GM15510 (cell line): Measurements from ENCODE around the gene CGRRF1.

Source experiments
- POLR2A ChIP-seq: IDR thresholded peaks from 3 replicates; pipeline ENCODE4 v1.6.1; 2011; ENCODE audit warnings: borderline replicate concordance; ENCODE audit not compliant: insufficient read length; ENCODE audit errors: extremely low read depth

The CGRRF1 gene

DNA sequence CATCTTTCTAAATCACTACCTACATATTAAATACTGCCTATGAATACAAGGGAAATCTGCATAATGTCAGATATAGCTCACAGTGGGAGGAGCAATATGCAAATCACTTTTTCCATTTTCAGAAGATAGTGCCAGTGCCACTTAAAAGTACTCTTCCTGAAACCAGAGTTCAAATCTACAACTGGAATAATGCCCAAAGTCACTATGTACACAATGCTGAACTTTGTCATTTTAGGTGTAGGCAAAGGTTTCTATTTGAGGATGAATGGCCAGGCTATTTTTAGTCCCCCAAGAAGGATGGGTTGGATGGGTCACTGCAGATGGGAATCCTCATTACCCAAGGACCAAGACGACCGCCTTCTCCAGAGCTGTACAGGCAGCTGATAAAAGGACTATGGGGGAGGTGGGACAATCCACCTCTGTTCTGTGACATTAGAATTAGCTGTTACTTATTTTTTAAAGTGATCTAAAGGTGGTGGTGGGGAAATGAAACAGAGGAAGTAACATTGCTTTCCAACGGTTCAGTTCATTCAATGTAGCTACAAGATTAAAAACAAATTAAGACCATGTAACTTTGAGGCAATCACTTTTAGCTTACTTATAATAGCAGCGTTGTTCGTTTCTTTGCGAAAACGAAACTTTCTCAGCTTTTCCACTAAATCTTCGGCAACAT is 26.5 kb upstream of the CGRRF1 start:
- TF ChIP-seq POLR2A, result no peak

DNA sequence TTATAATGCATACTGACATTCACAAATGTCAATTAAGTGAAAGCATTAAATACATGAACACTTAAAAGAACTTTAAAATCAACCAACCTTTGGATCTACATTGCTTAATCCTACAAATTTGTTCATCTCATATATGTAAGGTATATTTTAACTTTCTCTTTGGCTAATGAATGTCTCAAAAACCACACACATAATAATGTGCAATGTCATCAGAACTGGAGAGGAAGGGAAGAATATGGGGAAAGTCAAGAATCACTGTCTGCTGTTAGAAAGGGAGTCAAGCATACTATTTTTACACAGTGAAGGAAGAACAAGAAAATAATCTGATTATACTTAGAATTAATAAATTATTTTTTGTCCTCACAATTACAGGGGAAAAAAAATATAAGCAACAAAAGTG is 25.9 kb upstream of the CGRRF1 start:
- TF ChIP-seq POLR2A, result no peak

DNA sequence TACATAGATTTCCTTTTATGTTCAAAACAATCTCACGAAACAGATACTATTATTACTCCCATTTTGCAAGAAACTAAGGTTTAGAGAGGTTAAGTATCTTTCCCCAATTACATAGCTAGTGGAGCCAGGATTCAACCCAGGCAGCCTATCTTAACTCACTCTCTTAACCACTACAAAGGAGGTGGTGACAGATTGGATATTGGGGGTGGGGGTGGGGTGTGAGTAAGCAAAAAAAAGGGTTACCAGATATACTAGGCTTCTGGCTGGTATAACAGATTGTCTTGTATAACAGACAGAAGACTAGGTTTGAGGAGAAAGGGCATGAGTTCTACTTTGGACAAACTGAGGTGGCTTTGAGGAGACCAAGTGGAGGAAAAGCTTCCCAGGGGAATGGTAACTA is 23.0 kb upstream of the CGRRF1 start:
- no peak for TF ChIP-seq POLR2A

DNA sequence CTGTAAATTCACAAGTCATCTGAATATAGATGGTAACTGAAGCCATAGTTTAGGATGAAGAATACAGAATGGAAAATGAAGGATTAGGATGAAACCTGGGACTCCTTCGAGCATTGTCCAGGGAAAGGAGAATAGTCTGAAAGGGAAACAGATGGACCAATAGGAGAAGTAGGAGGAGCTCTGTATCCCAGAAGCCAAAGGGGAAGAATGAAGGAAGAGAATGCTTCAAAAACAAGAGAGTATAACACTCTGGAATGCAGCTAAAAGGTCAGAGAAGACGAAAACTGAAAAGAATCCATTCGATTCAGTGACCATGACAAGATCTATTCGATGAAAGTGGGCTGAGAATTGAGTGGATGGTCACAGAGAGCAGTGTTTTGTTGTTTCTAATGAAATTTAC is 21.9 kb upstream of the CGRRF1 start:
- TF ChIP-seq POLR2A, result no peak

DNA sequence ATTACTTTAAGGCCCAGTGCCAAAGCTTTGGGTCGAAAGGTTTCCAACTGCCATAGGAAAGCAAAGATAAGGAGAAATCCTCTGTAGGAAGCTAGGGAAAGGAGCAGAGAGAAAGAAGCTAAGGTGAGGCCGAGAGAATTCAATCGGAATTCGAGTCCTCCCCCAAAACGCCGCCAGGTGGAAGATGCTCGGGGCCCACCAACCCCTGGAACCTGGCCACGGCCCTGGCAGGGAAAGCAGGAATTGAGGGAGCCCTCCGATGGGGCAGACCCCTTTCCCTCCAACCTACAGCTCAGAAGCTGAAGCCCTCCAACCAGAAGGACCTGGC is 21.4 kb upstream of the CGRRF1 start:
- no peak for TF ChIP-seq POLR2A

DNA sequence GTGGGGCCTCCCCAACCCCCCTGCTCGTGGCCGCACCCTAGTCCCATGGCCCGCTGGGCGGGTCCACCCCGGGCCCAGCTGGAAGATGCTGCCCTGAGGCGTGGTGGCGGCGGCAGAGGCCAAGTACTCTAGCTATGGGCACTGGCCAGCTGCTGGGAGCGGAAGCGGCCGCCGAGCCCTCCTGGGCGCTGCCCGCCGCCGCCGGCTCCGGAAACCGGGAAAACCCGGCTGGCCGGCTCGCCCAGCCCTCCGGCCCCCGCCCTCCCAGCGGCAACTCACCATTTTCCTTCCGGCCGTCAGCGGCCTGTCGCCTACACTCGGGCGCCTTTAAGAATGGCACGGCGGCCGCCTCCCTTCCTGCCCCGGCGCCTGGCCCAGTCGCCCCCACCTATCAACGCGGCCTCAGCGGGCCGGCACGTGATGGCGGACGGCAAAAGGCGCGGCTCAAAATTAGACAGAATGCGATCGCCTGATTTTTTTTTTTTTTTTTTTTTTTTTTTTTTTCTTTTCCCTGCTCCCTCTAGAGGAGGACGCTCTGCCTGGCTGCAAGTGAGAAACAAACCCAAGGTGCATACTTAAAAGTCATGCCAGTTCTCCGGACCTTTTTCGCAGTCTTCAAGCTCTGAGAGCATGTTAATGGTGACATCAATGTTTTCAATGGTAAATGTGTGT is 20.9 kb upstream of the CGRRF1 start, which contains the start of gene GMFB:
Gene GMFB, minus strand, starts transcription at position 335 of the 672 bp plus-strand sequence. Its CDS starts 53 bp downstream, at position 282.
- TF ChIP-seq POLR2A, result peak; percentile 83

DNA sequence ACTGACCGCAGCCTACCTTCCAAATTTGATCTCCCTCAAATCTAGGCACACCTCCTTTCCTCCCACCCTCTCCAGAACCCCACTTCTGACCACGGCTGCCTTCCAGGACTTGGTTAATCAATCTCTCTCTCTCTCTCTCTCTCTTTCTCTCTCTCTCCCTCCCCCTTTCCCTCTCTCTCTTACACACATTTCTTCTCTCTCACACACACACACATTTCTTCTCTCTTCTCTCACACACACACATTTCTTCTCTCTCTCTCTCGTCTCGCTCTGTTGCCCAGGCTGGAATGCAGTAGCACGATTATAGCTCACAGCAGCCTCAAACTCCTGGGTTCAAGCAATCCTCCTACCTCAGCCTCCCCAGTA is 20.4 kb upstream of the CGRRF1 start:
- no peak for TF ChIP-seq POLR2A

DNA sequence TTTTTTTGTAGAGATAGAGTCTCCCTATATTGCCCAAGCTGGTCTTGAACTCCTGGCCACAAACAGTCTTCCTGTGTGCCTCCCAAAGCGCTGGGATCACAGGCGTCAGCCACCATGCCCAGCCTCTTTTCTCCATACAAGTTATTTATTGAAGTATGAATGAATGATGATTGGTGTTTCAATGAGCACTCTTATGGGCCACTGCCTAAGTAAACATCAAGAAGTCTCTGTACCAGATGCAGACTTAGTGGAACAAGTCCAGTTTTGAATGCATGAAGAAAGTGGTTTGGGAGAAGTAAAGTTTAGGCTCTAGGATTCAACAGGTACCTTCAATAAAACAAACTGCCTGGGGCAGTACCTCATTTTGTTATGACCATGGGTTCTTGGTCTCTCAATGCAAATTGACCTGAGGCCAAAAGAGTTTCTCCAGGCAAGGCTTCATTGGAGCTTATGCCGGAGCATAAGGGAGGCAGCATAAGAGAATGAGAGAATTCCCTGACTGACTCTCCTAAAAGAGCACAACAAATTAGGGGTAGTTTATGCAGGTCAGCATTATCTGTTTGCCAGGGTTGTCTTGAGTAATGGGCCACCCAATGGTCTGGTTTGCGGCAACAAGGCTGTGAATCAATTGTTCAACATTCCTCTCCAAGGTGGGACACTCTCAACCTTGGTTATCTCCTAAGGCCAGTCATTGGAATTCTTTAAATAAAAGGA is 19.8 kb upstream of the CGRRF1 start:
- no peak for TF ChIP-seq POLR2A

DNA sequence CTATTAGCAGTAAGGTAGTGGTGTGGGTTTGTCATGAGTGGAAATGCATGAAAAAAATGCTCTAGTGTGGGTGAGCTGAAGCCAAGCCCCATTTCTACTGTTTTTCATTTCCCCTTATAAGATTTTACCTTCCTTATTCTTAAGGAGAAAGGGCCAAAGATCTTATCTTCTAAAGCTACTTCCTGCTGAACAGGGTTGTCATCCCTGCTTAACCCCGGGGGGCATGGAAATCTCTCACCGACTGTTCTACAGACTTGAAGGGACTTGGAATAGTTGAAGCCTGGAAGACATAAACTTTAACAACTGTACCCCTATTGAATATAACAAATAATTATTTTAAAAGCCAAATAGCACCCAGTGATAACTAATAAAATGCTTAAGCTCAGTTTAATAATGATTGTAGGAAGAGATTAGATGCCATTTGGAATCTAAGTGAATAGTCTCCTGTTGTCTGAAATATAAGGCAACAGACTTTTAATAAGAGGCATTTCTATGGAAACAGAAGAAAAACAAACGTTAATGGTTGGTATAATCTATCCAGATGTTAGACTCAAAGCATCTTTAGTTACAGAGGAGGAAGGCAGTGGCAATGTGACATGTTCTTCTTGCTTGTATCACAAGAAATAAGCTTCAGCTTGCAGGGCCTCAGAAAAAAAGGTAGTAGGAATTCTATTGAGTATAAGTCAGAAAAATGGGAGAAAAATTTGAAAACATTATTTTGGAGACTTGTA is 19.1 kb upstream of the CGRRF1 start:
- no peak for TF ChIP-seq POLR2A

DNA sequence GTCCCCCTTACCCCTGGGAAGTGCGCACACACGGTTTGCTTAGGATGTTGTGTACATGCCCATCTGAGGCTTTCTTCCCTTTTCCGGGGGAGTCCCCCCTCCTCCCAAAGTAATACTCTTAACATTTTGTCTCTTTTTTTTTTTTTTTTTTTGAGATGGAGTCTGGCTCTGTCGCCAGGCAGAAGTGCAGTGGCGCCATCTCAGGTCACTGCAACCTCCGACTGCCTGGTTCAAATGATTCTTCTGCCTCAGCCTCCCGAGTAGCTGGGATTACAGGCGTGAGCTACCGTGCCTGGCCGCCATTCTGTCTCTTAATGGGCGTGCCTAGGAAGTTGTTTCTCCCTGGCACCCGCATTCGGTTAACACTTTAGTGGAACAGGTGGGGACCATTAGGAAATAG is 16.4 kb upstream of the CGRRF1 start:
- no peak for TF ChIP-seq POLR2A

DNA sequence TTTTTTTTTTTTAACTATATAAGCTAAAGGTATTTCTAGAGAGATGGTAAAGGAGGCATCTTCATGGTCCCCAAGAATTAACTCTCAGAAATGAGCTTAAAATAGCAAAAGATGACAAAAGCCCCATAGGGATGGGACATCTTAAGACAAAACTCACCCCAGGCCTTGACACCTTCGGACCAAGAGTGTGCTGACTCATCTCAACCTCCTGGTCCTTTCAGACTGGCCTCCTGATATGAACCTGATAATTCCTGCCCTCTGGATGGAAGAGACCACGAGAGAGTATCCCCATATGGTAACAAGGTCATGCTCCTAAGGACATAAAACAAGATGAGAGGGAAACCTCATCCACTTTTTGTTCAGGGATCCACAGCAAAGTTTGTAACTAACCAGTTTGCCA is 12.5 kb upstream of the CGRRF1 start:
- TF ChIP-seq POLR2A, result no peak

DNA sequence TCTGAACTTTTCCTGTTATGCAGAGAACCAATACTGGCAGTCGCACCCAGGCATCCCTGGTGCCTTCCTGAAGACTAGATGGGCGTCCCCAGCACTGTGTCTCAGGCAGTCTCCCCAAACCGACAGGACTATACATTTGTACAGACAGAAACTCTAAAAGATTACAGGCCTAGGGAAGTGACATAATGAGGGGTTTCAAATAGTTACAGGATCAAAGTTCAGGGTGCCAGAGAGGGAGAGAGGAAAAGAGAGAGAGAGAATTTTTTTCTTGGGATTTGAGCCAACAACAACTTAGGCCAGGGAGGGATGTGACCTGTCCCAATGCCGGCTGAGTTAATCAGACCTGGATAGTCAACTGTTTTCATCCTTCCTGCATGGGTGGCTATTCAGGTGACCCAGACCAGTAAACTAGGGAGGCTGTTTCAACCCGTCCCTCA is 11.6 kb upstream of the CGRRF1 start:
- TF ChIP-seq POLR2A, result no peak

DNA sequence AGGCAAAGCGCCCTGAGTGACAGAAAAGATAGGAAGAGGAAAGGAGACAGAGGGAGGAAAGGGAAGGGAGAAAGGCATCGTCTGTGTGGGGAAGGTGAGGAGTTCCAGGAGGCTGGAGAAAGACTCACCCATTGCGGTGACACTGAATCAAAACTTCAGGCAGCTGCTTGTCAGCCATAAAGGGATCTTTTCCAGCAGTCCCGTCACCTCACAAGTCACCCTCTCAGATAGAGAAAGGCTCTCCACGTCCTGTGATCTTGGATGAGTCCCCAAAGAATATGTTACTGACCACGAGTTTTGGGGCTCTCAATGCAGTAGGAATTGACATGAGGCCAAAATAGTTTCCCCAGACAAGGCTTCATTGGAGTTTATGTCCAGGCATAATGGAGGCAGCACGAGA is 11.1 kb upstream of the CGRRF1 start:
- TF ChIP-seq POLR2A, result no peak

DNA sequence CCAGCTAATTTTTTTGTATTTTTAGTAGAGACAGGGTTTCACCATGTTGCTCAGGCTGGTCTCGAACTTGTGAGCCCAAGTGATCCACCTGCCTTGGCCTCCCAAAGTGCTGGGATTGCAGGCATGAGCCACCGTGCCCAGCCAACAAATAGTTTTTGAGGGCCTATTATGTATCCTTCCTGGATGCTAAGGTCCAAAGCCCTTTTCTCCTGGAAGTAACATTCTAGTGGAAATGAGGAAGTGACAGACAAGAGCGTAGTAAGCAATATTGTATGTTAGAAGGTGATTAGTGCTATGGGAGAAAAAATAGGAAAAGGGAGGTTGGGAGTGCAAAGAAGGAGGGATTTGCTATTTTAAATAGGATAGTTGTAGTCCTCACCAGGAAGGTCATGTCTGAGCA is 9.0 kb upstream of the CGRRF1 start:
- TF ChIP-seq POLR2A, result no peak

DNA sequence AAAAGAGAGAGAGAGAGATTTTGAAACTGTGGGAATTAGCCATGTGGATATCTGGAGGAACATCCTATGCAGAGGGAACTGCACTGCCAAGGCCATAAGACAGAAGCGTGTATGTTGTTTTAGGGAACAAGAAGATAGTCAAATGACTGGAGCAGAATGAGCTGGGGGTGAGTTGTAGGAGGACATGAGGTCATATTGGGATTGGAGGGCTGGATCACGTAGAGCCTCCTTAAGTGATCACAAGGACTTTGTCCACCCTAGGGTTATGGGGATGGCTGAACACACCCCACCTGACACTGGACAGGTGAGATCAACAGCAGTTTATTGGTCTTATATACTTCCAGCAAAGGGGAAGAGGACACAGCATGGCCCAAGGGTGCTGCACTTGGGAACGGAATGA is 8.2 kb upstream of the CGRRF1 start:
- TF ChIP-seq POLR2A, result no peak
